ENCODE results near the gene RERE. TPM values are rescaled to one million over a fixed set of nuclear protein-coding genes. Genes with fewer than 3 reads are reported as not detected.

The RERE gene
- total RNA-seq, 2 donors from 2014 or later = 144 to 174 TPM

DNA sequence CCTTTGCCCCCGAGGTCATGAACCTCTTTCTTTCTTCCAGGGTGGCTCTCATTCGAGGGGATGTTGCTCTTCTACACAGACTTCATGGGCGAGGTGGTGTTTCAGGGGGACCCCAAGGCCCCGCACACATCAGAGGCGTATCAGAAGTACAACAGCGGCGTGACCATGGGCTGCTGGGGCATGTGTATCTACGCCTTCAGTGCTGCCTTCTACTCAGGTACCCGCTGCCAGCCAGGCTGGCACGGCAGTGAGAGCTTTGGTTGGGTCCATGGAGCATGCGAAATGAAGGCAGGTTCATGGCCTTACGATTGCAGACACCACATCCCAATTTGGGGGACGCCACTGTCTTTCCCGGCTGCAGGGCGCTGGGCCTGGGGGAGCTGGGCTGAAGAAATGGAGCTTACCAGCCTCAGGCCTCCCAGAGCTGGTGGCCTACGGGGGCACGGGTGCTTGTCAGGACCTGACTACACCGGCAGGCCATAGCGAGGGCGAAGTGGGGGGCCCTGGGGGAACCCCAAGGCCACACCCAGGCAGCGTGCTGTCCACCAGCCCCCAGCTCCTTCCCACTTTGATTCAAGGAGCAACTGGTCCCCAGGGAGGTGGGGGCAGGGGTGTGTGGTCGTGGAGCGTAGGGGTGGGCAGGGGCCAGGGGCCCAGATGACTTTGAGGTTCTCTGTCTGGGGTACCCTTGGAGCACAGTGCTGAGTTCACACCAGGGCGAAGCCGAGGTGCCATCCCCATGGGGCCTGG lies 479.5 kb downstream of the RERE start:
- Histone ChIP-seq H3K27ac (no peak overlapping the region), H3K27me3 (replicated peaks; ENCODE audit: insufficient read depth) (no peaks in the 10 kb centered on the region), H3K36me3 (peaks cover 5% of the 10 kb centered on the region), H3K4me3 (no peak overlapping the region), H3K4me1 (ENCODE audit: control insufficient read depth in 1 of 2, low read depth in 2 of 2) (peaks cover 5 to 8% of the 10 kb centered on the region in 2 donors), H3K9me3 (no peaks in the 10 kb centered on the region)
- no peak for ATAC-seq (ENCODE audit: insufficient number of reproducible peaks, low FRiP score, low read depth)
- TF ChIP-seq, protein P1, sequence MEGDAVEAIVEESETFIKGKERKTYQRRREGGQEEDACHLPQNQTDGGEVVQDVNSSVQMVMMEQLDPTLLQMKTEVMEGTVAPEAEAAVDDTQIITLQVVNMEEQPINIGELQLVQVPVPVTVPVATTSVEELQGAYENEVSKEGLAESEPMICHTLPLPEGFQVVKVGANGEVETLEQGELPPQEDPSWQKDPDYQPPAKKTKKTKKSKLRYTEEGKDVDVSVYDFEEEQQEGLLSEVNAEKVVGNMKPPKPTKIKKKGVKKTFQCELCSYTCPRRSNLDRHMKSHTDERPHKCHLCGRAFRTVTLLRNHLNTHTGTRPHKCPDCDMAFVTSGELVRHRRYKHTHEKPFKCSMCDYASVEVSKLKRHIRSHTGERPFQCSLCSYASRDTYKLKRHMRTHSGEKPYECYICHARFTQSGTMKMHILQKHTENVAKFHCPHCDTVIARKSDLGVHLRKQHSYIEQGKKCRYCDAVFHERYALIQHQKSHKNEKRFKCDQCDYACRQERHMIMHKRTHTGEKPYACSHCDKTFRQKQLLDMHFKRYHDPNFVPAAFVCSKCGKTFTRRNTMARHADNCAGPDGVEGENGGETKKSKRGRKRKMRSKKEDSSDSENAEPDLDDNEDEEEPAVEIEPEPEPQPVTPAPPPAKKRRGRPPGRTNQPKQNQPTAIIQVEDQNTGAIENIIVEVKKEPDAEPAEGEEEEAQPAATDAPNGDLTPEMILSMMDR (IDR thresholded peaks at IDR 0.05) = no peak
- DNase-seq (ENCODE audit: low spot score) = no peak

DNA sequence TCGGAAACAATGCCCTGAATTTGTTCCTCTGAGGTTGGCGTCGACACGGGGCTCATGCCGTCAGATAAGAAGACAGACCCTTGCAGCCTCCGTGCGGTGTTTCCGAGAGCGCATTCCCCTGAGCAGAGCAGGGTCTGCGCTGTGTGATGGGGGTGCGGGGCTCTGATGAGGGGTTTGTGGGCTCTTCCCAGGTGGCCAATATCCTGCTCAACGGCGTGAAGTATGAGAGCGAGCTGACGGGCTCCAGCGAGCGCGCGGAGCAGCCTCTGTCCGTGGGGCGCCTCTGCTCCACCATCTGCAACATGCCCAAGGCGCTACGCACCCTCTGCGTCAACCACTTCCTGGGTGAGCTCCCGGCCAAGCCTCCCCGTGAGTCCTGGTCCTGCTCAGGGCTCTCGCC lies 482.2 kb downstream of the RERE start:
- DNase-seq (ENCODE audit: low spot score) = no peak
- Histone ChIP-seq H3K36me3 (peaks cover 5% of the 10 kb centered on the region), H3K27me3 (replicated peaks; ENCODE audit: insufficient read depth) (no peaks in the 10 kb centered on the region), H3K4me1 (ENCODE audit: control insufficient read depth in 1 of 2, low read depth in 2 of 2) (no peaks in the 10 kb centered on the region), H3K4me3 (no peak overlapping the region), H3K27ac (no peak overlapping the region), H3K9me3 (no peaks in the 10 kb centered on the region)
- ATAC-seq (ENCODE audit: insufficient number of reproducible peaks, low FRiP score, low read depth) = no peak
- TF ChIP-seq, protein P1 (IDR thresholded peaks at IDR 0.05) = no peak

DNA sequence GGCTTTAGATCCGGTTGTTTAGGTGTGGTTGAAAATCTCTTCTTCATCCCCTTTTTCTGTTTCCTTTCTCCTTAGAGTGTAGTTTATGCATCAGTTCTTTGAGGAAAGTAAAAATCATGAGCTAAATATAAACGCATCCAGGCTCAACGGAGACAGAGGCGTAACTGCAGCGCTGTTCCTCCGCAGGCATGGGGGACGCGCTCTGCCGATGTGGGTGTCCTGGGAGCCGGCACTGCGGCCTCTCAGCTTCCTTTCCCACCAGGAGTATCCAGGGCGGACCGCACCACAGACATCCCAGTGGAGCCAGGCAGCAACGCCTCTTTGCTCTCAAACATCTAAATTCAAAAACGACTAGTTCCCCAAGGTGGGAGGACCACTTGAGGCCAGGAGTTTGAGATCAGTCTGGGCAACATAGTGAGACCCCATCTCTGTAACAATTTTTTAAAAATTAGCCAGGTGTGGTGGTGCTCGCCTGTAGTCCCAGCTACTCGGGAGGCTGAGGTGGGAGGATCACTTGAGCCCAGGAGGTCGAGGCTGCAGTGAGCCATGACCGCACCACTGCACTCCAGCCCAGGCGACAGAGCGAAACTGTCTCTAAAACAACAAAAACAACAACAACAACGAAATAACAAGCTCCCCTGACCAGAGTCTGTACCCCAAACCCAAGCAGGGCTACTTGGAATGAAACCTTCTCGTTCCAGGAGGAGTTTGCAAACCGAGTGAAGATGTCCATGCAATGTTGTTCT lies 483.2 kb downstream of the RERE start:
- no peaks in the 10 kb centered on the region for H3K27me3 ChIP-seq (replicated peaks; ENCODE audit: insufficient read depth)
- TF ChIP-seq, protein P1 (IDR thresholded peaks at IDR 0.05) = no peak
- peaks cover 5% of the 10 kb centered on the region for H3K36me3 ChIP-seq
- no peak for DNase-seq (ENCODE audit: low spot score)
- no peak for ATAC-seq (ENCODE audit: insufficient number of reproducible peaks, low FRiP score, low read depth)
- H3K4me1 ChIP-seq (ENCODE audit: control insufficient read depth in 1 of 2, low read depth in 2 of 2) = peaks cover under 1 to 8% of the 10 kb centered on the region in 2 donors
- no peak overlapping the region for H3K4me3 ChIP-seq
- H3K9me3 ChIP-seq = no peaks in the 10 kb centered on the region
- H3K27ac ChIP-seq = no peak overlapping the region

DNA sequence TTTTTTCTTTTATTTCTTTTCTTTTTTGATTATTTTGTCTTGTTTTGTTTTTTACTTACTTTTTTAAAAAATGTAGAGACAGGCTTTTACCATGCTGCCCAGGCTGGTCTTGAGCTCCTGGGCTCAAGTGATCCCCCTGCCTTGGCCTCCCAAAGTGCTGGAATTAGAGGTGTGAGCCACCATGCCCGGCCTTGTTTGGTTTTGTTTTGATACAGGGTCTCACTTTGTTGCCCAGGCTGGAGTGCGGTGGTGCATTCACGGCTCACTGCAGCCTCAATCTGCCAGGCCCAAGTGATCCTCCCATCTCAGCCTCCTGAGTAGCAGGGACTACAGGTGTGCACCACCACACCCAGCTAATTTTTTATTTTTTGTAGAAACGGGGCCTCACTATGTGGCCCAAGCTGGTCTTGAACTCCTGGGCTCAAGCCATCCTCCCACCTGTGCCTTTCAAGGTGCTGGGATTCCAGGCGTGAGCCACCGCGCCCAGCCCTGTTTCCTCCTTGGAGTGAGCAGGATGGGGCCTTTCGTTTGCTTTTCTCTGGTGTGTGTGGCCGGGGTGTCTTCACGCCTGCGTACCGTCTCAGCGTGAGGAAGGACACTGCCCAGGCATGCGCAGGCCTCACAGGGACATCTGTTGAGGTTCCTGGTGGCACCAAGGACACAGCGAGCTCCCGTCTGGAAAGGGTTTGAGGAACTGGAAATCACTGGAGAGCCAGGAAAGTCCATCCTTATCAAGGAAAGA lies 484.0 kb downstream of the RERE start:
- Histone ChIP-seq H3K9me3 (no peaks in the 10 kb centered on the region), H3K4me3 (no peak overlapping the region), H3K4me1 (ENCODE audit: control insufficient read depth in 1 of 2, low read depth in 2 of 2) (peaks cover 3 to 11% of the 10 kb centered on the region in 2 donors), H3K27me3 (replicated peaks; ENCODE audit: insufficient read depth) (no peaks in the 10 kb centered on the region), H3K27ac (no peak overlapping the region), H3K36me3 (peaks cover 5% of the 10 kb centered on the region)
- DNase-seq (ENCODE audit: low spot score) (no peak), ATAC-seq (ENCODE audit: insufficient number of reproducible peaks, low FRiP score, low read depth) (no peak)
- TF ChIP-seq, protein P1 (IDR thresholded peaks at IDR 0.05) = no peak

DNA sequence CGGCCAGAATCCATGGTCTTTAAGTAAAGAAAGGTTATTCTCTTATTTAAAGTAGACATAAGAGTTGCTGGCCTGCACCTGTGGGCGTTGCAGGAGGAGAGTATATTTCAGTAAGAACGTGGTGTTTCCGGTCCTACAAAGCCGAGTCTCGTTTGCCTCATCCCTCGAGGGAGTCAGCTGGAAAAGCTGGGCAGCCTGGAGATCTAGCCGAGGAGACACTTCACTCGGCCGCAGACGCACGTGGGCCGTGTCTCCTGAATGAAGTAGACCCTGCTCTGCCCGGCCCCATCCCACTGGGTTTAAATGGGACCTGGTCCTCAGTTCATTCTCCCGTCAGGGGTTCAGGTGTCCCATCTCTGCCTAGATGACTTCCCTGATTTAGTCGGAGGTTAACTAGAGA lies 484.6 kb downstream of the RERE start:
- TF ChIP-seq, protein P1 (IDR thresholded peaks at IDR 0.05) = no peak
- H3K27me3 ChIP-seq (replicated peaks; ENCODE audit: insufficient read depth) = no peaks in the 10 kb centered on the region
- H3K9me3 ChIP-seq = no peaks in the 10 kb centered on the region
- peaks cover 3 to 11% of the 10 kb centered on the region in 2 donors for H3K4me1 ChIP-seq (ENCODE audit: control insufficient read depth in 1 of 2, low read depth in 2 of 2)
- no peak overlapping the region for H3K27ac ChIP-seq
- no peak for ATAC-seq (ENCODE audit: insufficient number of reproducible peaks, low FRiP score, low read depth)
- DNase-seq (ENCODE audit: low spot score) = no peak
- no peak overlapping the region for H3K4me3 ChIP-seq
- peaks cover 5% of the 10 kb centered on the region for H3K36me3 ChIP-seq
